IMR-90 (cell line): ENCODE results near the gene PPP3CA. TPM values are rescaled to one million over a fixed set of nuclear protein-coding genes. Genes with fewer than 3 reads are reported as not detected.

Experiments
- ATAC-seq: fragments of 200-7000 bp; cut with Tn5 transposase; 2 replicates; pipeline ENCODE4 v1.9.1; 2020; ENCODE audit warnings: low read depth, mild to moderate bottlenecking, moderate library complexity
- BruUV-seq: library from RNA; stranded (reverse); fragments of 400-500 nt; replicated peaks from 2 replicates; lab custom pipeline; 2021; lab: Mats Ljungman, UMichigan
- CTCF ChIA-PET: fragments of 300-600 bp; formaldehyde crosslinking; extraction: SDS; loops from one replicate; lab custom pipeline; 2021; ENCODE audit warnings: antibody characterized with exemption; lab: Yijun Ruan, JAX
- POLR2A ChIA-PET: fragments of 300-600 bp; sonication (Branson Sonifier 250); formaldehyde crosslinking; loops from one replicate; lab custom pipeline; 2022; ENCODE audit warnings: antibody characterized with exemption; ENCODE audit not compliant: unreplicated experiment; lab: Charles Lee
- DNase-seq: peaks from one replicate; pipeline ENCODE4 v3.0.0; 2013
- H2AFZ ChIP-seq: replicated peaks from 2 replicates; pipeline ENCODE3; 2013; ENCODE audit warnings: low read length, mild to moderate bottlenecking; ENCODE audit not compliant: poor library complexity
- H2AK5ac ChIP-seq: 2 replicates; pipeline ENCODE4 v1.6.1; 2013; ENCODE audit warnings: low read depth, low read length, inconsistent platforms
- H2AK9ac ChIP-seq: replicated peaks from 2 replicates; pipeline ENCODE3; 2013; ENCODE audit warnings: mild to moderate bottlenecking, low read depth, low read length, moderate library complexity; ENCODE audit not compliant: poor library complexity
- H2BK120ac ChIP-seq: 2 replicates; pipeline ENCODE4 v1.6.1; 2013; ENCODE audit warnings: low read depth, low read length, inconsistent platforms
- H2BK15ac ChIP-seq: 3 replicates; pipeline ENCODE4 v1.6.1; 2013; ENCODE audit warnings: low read depth, low read length, inconsistent platforms
- H2BK20ac ChIP-seq: 2 replicates; pipeline ENCODE4 v1.6.1; 2013; ENCODE audit warnings: low read depth, mild to moderate bottlenecking, inconsistent platforms, low read length, moderate library complexity
- H2BK5ac ChIP-seq: 2 replicates; pipeline ENCODE4 v1.6.1; 2013; ENCODE audit warnings: mild to moderate bottlenecking, low read depth, low read length, inconsistent platforms; ENCODE audit not compliant: poor library complexity, severe bottlenecking
- H3K14ac ChIP-seq: replicated peaks from 2 replicates; pipeline ENCODE4 v1.6.1; 2013; ENCODE audit warnings: low read depth, low read length, inconsistent platforms
- H3K18ac ChIP-seq: 2 replicates; pipeline ENCODE4 v1.6.1; 2013; ENCODE audit warnings: low read depth, low read length, control low read depth
- H3K23ac ChIP-seq: 2 replicates; pipeline ENCODE4 v1.6.1; 2013; ENCODE audit warnings: low read depth, low read length, inconsistent platforms
- H3K27ac ChIP-seq: 2 replicates; pipeline ENCODE4 v1.5.1; 2013; ENCODE audit warnings: mild to moderate bottlenecking, control low read depth, low read length; ENCODE audit not compliant: insufficient read depth
- H3K27me3 ChIP-seq: 2 replicates; pipeline ENCODE4 v1.6.1; 2013; ENCODE audit warnings: low read length; ENCODE audit not compliant: control insufficient read depth, insufficient read depth
- H3K36me3 ChIP-seq: 2 replicates; pipeline ENCODE4 v1.6.1; 2013; ENCODE audit warnings: low read length, mixed read lengths; ENCODE audit not compliant: control insufficient read depth, insufficient read depth
- H3K4ac ChIP-seq: 2 replicates; pipeline ENCODE4 v1.6.1; 2013; ENCODE audit warnings: low read depth, low read length, inconsistent platforms
- H3K4me1 ChIP-seq: 2 replicates; pipeline ENCODE4 v1.6.1; 2013; ENCODE audit warnings: low read length, mixed read lengths; ENCODE audit not compliant: control insufficient read depth, insufficient read depth
- H3K4me2 ChIP-seq: 2 replicates; pipeline ENCODE4 v1.6.1; 2013; ENCODE audit warnings: low read depth, mild to moderate bottlenecking, control low read depth, low read length, moderate library complexity
- H3K4me3 ChIP-seq: 2 replicates; pipeline ENCODE4 v1.5.1; 2013; ENCODE audit warnings: low read depth, mild to moderate bottlenecking, control low read depth, low read length, moderate library complexity; ENCODE audit not compliant: insufficient read depth
- H3K56ac ChIP-seq: 2 replicates; pipeline ENCODE4 v1.6.1; 2013; ENCODE audit warnings: low read length, inconsistent platforms; ENCODE audit not compliant: insufficient read depth; ENCODE audit errors: extremely low read depth
- H3K79me1 ChIP-seq, 2 experiments: 2 replicates each; pipeline ENCODE4 v1.6.1; 2013; ENCODE audit warnings: low read length in 2 of 2, inconsistent platforms in 1 of 2, low read depth in 1 of 2
- H3K9ac ChIP-seq: 2 replicates; pipeline ENCODE4 v1.6.1; 2013; ENCODE audit warnings: low read depth, low read length, control low read depth
- H3K9me1 ChIP-seq: 2 replicates; pipeline ENCODE4 v1.6.1; 2013; ENCODE audit warnings: low read length, inconsistent platforms; ENCODE audit not compliant: insufficient read depth
- H3K9me3 ChIP-seq: 2 replicates; pipeline ENCODE4 v1.6.1; 2013; ENCODE audit warnings: low read length; ENCODE audit not compliant: control insufficient read depth, insufficient read depth
- H4K20me1 ChIP-seq: 2 replicates; pipeline ENCODE4 v1.6.1; 2013; ENCODE audit warnings: low read length, inconsistent platforms; ENCODE audit not compliant: insufficient read depth
- H4K5ac ChIP-seq: 2 replicates; pipeline ENCODE4 v1.6.1; 2013; ENCODE audit warnings: mild to moderate bottlenecking, low read depth, low read length, control low read depth
- H4K8ac ChIP-seq, 2 experiments: 2 replicates each; pipeline ENCODE4 v1.6.1; 2013; ENCODE audit warnings: low read depth in 2 of 2, low read length in 2 of 2, control low read depth in 1 of 2, inconsistent platforms in 1 of 2
- H4K91ac ChIP-seq: 2 replicates; pipeline ENCODE4 v1.6.1; 2013; ENCODE audit warnings: low read depth, low read length, inconsistent platforms; ENCODE audit not compliant: insufficient read depth
- BHLHE40 ChIP-seq: fragments of 150-350 bp; IDR thresholded peaks from 2 replicates; pipeline ENCODE4 v1.6.1; 2016; ENCODE audit warnings: mild to moderate bottlenecking, low read depth, low read length
- ELK1 ChIP-seq: fragments of 150-350 bp; IDR thresholded peaks from 2 replicates; pipeline ENCODE4 v1.6.1; 2016; ENCODE audit warnings: low read depth, mild to moderate bottlenecking, low read length, moderate library complexity, borderline replicate concordance
- FOS ChIP-seq: fragments of 150-350 bp; IDR thresholded peaks from 2 replicates; pipeline ENCODE4 v1.6.1; 2016; ENCODE audit warnings: low read depth, low read length
- MAZ ChIP-seq: IDR thresholded peaks from 2 replicates; pipeline ENCODE4 v1.6.1; 2012; ENCODE audit warnings: low read depth, mild to moderate bottlenecking, low read length, improper control_type of control experiment, moderate library complexity, borderline replicate concordance
- NFE2L2 ChIP-seq: fragments of 150-350 bp; IDR thresholded peaks from 2 replicates; pipeline ENCODE4 v1.6.1; 2016; ENCODE audit warnings: low read depth, mild to moderate bottlenecking, low read length
- POLR2A ChIP-seq: IDR thresholded peaks from 2 replicates; pipeline ENCODE4 v1.6.1; 2012; ENCODE audit warnings: mild to moderate bottlenecking, low read depth, low read length
- RFX5 ChIP-seq: IDR thresholded peaks from 2 replicates; pipeline ENCODE4 v1.8.0; 2012; ENCODE audit warnings: low read depth, mild to moderate bottlenecking, low read length, moderate library complexity
- SMC3 ChIP-seq: fragments of 150-350 bp; IDR thresholded peaks from 2 replicates; pipeline ENCODE4 v1.6.1; 2016; ENCODE audit warnings: low read depth, mild to moderate bottlenecking, antibody characterized with exemption, low read length, moderate library complexity
- USF2 ChIP-seq: fragments of 150-350 bp; IDR thresholded peaks from 2 replicates; pipeline ENCODE4 v1.6.1; 2017; ENCODE audit warnings: mild to moderate bottlenecking, antibody characterized with exemption, low read length, low read depth
- dilution Hi-C: fragments of 300-500 bp; cut with HindIII; formaldehyde crosslinking; loops from one replicate; pipeline ENCODE4 v1.14.3; 2018; ENCODE audit warnings: low sequenced_read_pairs; ENCODE audit not compliant: unreplicated experiment
- in situ Hi-C: fragments of 300-500 bp; cut with MboI; formaldehyde crosslinking; loops from 3 replicates; pipeline ENCODE4 v1.14.3; 2019; ENCODE audit warnings: low sequenced_read_pairs, inconsistent platforms, mixed read lengths
- intact Hi-C: fragments of 100-400 bp; cut with micrococcal nuclease; formaldehyde crosslinking; loops from 2 replicates; pipeline ENCODE4 v1.10.0; 2022
- polyA plus RNA-seq, 3 experiments: library from polyadenylated mRNA; depleted of rRNA; stranded (reverse); fragments of >200 nt; gene quantifications; 2 replicates each; pipeline ENCODE4 v1.2.3, GENCODE V29; 2012; ENCODE audit warnings: low replicate concordance in 1 of 3
- total RNA-seq: library from RNA; depleted of rRNA; stranded (reverse); fragments of >200 nt; gene quantifications from 2 replicates; pipeline ENCODE4 v1.2.3, GENCODE V29; 2012

The PPP3CA gene
- total and polyA plus RNA-seq, 2 of the 4 experiments (the other 2 are of a cell fraction), result 14.5 to 48.6 TPM

DNA sequence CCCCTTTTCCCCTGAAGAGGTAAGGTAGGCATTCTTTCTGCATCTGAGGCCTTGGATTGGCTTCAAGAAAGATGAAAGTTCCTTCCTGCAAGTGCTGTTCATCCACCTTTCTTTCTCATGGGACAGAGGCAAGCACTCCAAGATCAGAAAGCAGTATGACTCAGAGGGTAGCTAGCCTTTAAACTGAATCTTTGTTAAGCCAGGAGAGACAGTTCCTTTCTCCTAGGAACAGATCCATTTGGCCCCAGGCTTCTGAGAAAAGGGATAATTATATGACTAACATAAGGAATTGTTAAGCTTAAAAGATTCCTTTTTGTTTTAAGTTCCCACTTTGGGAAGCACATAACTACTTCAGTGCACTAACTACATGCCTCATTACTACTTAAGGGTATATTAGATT is 192.0 kb downstream of the PPP3CA start:
- in situ Hi-C loops (loop anchor here (25.0 kb wide), 1 partner anchor 582 kb away; no protein-coding TSS in a partner anchor), intact Hi-C loops (no loop called here), dilution Hi-C loops (no loop called here)
- Histone ChIP-seq H2BK20ac (no peak overlapping the region), H3K4me1 (peaks cover 12% of the 10 kb centered on the region), H3K9me1 (peaks cover 4% of the 10 kb centered on the region; the same call in 1 of the 2 replicates), H4K8ac (no peak overlapping the region), H3K79me1 (peaks cover 12 to 21% of the 10 kb centered on the region in 2 experiments; a peak in 3 of 4 replicates), H3K23ac (no peak overlapping the region), H4K5ac (no peak overlapping the region), H4K91ac (no peak overlapping the region), H2AK5ac (no peak overlapping the region), H3K36me3 (no peaks in the 10 kb centered on the region), H2BK120ac (no peak overlapping the region), H2AFZ (no peak overlapping the region), H2AK9ac (no peak overlapping the region), H3K9me3 (no peaks in the 10 kb centered on the region), H3K56ac (no peak overlapping the region), H3K4me3 (no peak overlapping the region), H3K4ac (no peak overlapping the region), H3K4me2 (no peak overlapping the region), H2BK15ac (no peak overlapping the region), H3K27me3 (no peaks in the 10 kb centered on the region), H3K14ac (no peak overlapping the region), H3K27ac (no peak overlapping the region), H3K9ac (no peak overlapping the region), H3K18ac (no peak overlapping the region), H2BK5ac (no peak overlapping the region), H4K20me1 (peaks cover 3% of the 10 kb centered on the region; the same call in 1 of the 2 replicates)
- no TSS peak for BruUV-seq
- CTCF ChIA-PET, result no interaction called here
- peak; percentile 75 for DNase-seq
- POLR2A ChIA-PET, result no interaction called here
- ATAC-seq, result peak; percentile 78
- no peak for TF ChIP-seq FOS
- no peak for TF ChIP-seq USF2
- TF ChIP-seq MAZ, result no peak
- TF ChIP-seq BHLHE40, result no peak
- no peak for TF ChIP-seq NFE2L2
- no peak for TF ChIP-seq POLR2A
- TF ChIP-seq SMC3, result no peak
- no peak for TF ChIP-seq ELK1
- no peak for TF ChIP-seq RFX5
